Fibroblast of lung (primary cell): ENCODE data around the gene SGCA. TPM values are rescaled to one million over a fixed set of nuclear protein-coding genes. Genes with fewer than 3 reads are reported as not detected.

ENCODE experiments used
- DNase-seq, 2 donors: peaks; one replicate each; pipeline versions ENCODE4 v3.0.0 to v3.0.0-alpha.2; 2010; ENCODE audit warnings: low read depth in 2 of 2
- H2AFZ ChIP-seq: 2 replicates; pipeline ENCODE4 v1.5.1; 2012; ENCODE audit warnings: low read length, control low read depth, inconsistent platforms
- H3K27ac ChIP-seq: 2 replicates; pipeline ENCODE4 v1.5.1; 2011; ENCODE audit warnings: low read length, control low read depth; ENCODE audit not compliant: insufficient read depth
- H3K27me3 ChIP-seq: 2 replicates; pipeline ENCODE4 v1.5.1; 2011; ENCODE audit warnings: mild to moderate bottlenecking, low read length; ENCODE audit not compliant: control insufficient read depth, insufficient read depth
- H3K36me3 ChIP-seq: 2 replicates; pipeline ENCODE4 v1.5.1; 2011; ENCODE audit warnings: low read length; ENCODE audit not compliant: control insufficient read depth, insufficient read depth
- H3K4me1 ChIP-seq: 2 replicates; pipeline ENCODE4 v1.5.1; 2011; ENCODE audit warnings: low read length; ENCODE audit not compliant: control insufficient read depth, insufficient read depth; ENCODE audit errors: extremely low read depth
- H3K4me2 ChIP-seq: 2 replicates; pipeline ENCODE4 v1.5.1; 2011; ENCODE audit warnings: low read length, control low read depth; ENCODE audit not compliant: insufficient read depth; ENCODE audit errors: extremely low read depth
- H3K4me3 ChIP-seq, 4 experiments: fragments of 200-600 bp in 1 of 4; sonication (generic) in 1 of 4; replicated peaks in 1 of 4; 2 replicates each; pipeline ENCODE4 v1.5.1; 2011 to 2016; ENCODE audit warnings: low read length in 4 of 4, low read depth in 3 of 4, mild to moderate bottlenecking in 3 of 4, control low read depth in 2 of 4, inconsistent platforms in 1 of 4, mixed read lengths in 1 of 4; ENCODE audit not compliant: insufficient read depth in 1 of 4; ENCODE audit errors: control extremely low read depth in 1 of 4
- H3K79me2 ChIP-seq: 2 replicates; pipeline ENCODE4 v1.5.1; 2012; ENCODE audit warnings: mild to moderate bottlenecking, low read length, inconsistent platforms; ENCODE audit not compliant: control insufficient read depth, insufficient read depth
- H3K9ac ChIP-seq: 2 replicates; pipeline ENCODE4 v1.5.1; 2011; ENCODE audit warnings: mild to moderate bottlenecking, low read length, control low read depth; ENCODE audit not compliant: insufficient read depth
- H3K9me3 ChIP-seq: 2 replicates; pipeline ENCODE4 v1.5.1; 2012; ENCODE audit warnings: low read depth, low read length; ENCODE audit not compliant: control insufficient read depth, insufficient read depth
- H4K20me1 ChIP-seq: 2 replicates; pipeline ENCODE4 v1.5.1; 2011; ENCODE audit warnings: low read length; ENCODE audit not compliant: control insufficient read depth, insufficient read depth; ENCODE audit errors: extremely low read depth
- CTCF ChIP-seq, 2 donors: IDR thresholded peaks in 1 of 2; conservative IDR thresholded peaks in 1 of 2; 1 replicate in 1 of 2; 2 replicates in 1 of 2; pipeline ENCODE4 v1.5.1; 2011 to 2012; ENCODE audit warnings: low read length in 2 of 2, control low read depth in 1 of 2, inconsistent platforms in 1 of 2, low read depth in 1 of 2, mild to moderate bottlenecking in 1 of 2
- EZH2 ChIP-seq: IDR thresholded peaks from 2 replicates; pipeline ENCODE4 v1.5.1; 2012; ENCODE audit warnings: low read length, control low read depth, mild to moderate bottlenecking; ENCODE audit errors: missing control alignments
- polyA plus RNA-seq, 2 donors: library from polyadenylated mRNA; depleted of rRNA in 1 of 2; stranded (reverse) in 1 of 2; unstranded in 1 of 2; fragments of >200 nt; gene quantifications; 2 replicates each; pipeline ENCODE4 v1.2.1, GENCODE V29; 2011 to 2012; ENCODE audit warnings: missing spikeins in 1 of 2
- total RNA-seq: library from RNA; depleted of rRNA; stranded (reverse); fragments of >200 nt; gene quantifications from 2 replicates; pipeline ENCODE4 v1.2.1, GENCODE V29; 2014

The SGCA gene
- total and polyA plus RNA-seq, 2 donors (not counting 1 experiment from before 2014, with no cell fraction given) = 1.6 to 4.3 TPM

DNA sequence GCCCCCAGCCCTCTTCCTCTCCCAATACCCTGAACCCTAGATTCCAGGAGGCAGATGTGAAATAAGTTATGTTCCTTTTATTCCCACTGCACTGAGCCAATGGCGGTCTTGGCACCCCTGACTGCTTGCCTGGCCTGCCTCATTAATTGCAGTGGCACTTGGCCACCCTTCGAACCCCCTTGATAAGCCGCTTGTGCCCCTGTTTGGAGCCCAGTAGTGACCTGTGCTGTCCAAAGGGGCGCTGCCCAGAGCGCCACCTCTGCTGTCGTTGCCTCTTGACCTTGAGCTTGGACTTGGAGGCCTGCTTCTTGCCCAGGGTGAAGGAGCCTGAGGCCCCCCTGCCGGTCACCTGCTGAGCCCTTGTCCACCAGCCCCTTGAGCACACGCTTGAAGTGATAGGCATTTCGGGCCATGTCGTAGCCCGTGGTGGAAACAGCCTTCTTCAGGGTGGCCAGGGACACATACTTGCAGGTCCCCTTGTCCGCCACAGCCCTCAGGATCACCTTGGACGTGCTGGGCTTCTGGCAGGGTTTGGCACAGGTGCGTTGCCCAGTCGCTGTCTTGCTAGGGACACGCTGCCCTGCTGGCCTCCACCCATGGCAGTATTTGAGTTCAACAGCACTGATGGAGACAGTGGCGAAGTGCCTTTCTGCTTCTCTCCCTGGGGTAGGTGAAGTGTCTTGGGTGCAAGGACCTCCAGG is 5.7 kb downstream of the SGCA start:
- Histone ChIP-seq H3K27me3 (no peaks in the 10 kb centered on the region), H3K27ac (no peak overlapping the region), H2AFZ (no peak overlapping the region), H3K4me1 (peaks cover 22% of the 10 kb centered on the region), H3K36me3 (peaks cover 2% of the 10 kb centered on the region), H4K20me1 (no peaks in the 10 kb centered on the region), H3K9ac (no peak overlapping the region), H3K4me3 (no peak overlapping the region), H3K79me2 (no peaks in the 10 kb centered on the region), H3K9me3 (no peaks in the 10 kb centered on the region), H3K4me2 (no peak overlapping the region)
- DNase-seq = no peak
- TF ChIP-seq EZH2 = no peak
- no peak for TF ChIP-seq CTCF (conservative IDR thresholded peaks at IDR 0.05 in 1 of 2, IDR thresholded peaks at IDR 0.05 in 1 of 2; ENCODE audit: low read depth in 1 of 2, low read length in 2 of 2)

GRCh38 chr17:50172130-50172529 is 6.3 kb downstream of the SGCA start:
- Histone ChIP-seq H3K4me2 (no peak overlapping the region), H3K79me2 (no peaks in the 10 kb centered on the region), H4K20me1 (no peaks in the 10 kb centered on the region), H2AFZ (no peak overlapping the region), H3K27ac (no peak overlapping the region), H3K9ac (no peak overlapping the region), H3K9me3 (no peaks in the 10 kb centered on the region), H3K4me3 (no peak overlapping the region), H3K4me1 (peaks cover 22% of the 10 kb centered on the region), H3K36me3 (peaks cover 2% of the 10 kb centered on the region), H3K27me3 (no peaks in the 10 kb centered on the region)
- TF ChIP-seq EZH2 (no peak), CTCF (conservative IDR thresholded peaks at IDR 0.05 in 1 of 2, IDR thresholded peaks at IDR 0.05 in 1 of 2; ENCODE audit: low read depth in 1 of 2, low read length in 2 of 2) (no peak)
- DNase-seq = no peak

GRCh38 chr17:50172936-50173334 is 7.1 kb downstream of the SGCA start:
- Histone ChIP-seq H3K27me3 (no peaks in the 10 kb centered on the region), H3K27ac (peak overlapping the region; percentile 96), H3K9ac (peak overlapping the region; percentile 64), H3K36me3 (peaks cover 2% of the 10 kb centered on the region), H3K4me2 (peak overlapping the region; percentile 72), H3K79me2 (no peaks in the 10 kb centered on the region), H3K4me1 (peaks cover 28% of the 10 kb centered on the region), H2AFZ (no peak overlapping the region), H3K9me3 (no peaks in the 10 kb centered on the region), H3K4me3 (no peak overlapping the region), H4K20me1 (no peaks in the 10 kb centered on the region)
- DNase-seq = no peak
- no peak for TF ChIP-seq EZH2
- TF ChIP-seq CTCF (conservative IDR thresholded peaks at IDR 0.05 in 1 of 2, IDR thresholded peaks at IDR 0.05 in 1 of 2; ENCODE audit: low read depth in 1 of 2, low read length in 2 of 2) = no peak
